Measurements from ENCODE around the gene BCAN. TPM values are rescaled to one million over a fixed set of nuclear protein-coding genes. Genes with fewer than 3 reads are reported as not detected.
"Not testable (repeated sequence)": the region's sequence is repeated elsewhere in the genome, so short reads cannot be mapped to it uniquely, and the experiment has no call there.

Gene BCAN
- total and polyA plus RNA-seq, 4 donors = 181 to 1,252 (median 607) TPM

GRCh38 chr1:156610072-156610471 lies 31.8 kb upstream of the BCAN start:
- 93% methylated on average over 5 of the region's 9 CpGs for WGBS (ENCODE audit: insufficient coverage)
- not testable (repeated sequence) for H3K4me1 ChIP-seq (ENCODE audit: control insufficient read depth, insufficient read depth, low read length); H3K9me3 ChIP-seq (ENCODE audit: control insufficient read depth, insufficient read depth, low read length); H3K36me3 ChIP-seq (ENCODE audit: control insufficient read depth, insufficient read depth, low read length); H3K27me3 ChIP-seq (ENCODE audit: control insufficient read depth, insufficient read depth, low read length); DNase-seq (ENCODE audit: low read depth in 4 of 6, low spot score in 6 of 6); H3K4me3 ChIP-seq (ENCODE audit: low read depth, low read length); H3K27ac ChIP-seq (ENCODE audit: low read depth, low read length)

- 49% methylated on average over 2 of the region's 3 CpGs for WGBS (ENCODE audit: insufficient coverage)
- DNase-seq (ENCODE audit: low read depth in 4 of 6, low spot score in 6 of 6) = no peak
- Histone ChIP-seq H3K4me1 (ENCODE audit: control insufficient read depth, insufficient read depth, low read length) (peaks cover 23% of the 10 kb centered on the region), H3K9me3 (ENCODE audit: control insufficient read depth, insufficient read depth, low read length) (no peaks in the 10 kb centered on the region), H3K27ac (ENCODE audit: low read depth, low read length) (no peak overlapping the region), H3K27me3 (ENCODE audit: control insufficient read depth, insufficient read depth, low read length) (no peaks in the 10 kb centered on the region), H3K36me3 (ENCODE audit: control insufficient read depth, insufficient read depth, low read length) (no peaks in the 10 kb centered on the region), H3K4me3 (ENCODE audit: low read depth, low read length) (no peak overlapping the region)
These were observed 29.3 kb upstream of the BCAN start for GRCh38 chr1:156612666-156613065.

GRCh38 chr1:156615946-156616345 lies 26.0 kb upstream of the BCAN start:
- Histone ChIP-seq H3K36me3 (ENCODE audit: control insufficient read depth, insufficient read depth, low read length) (no peaks in the 10 kb centered on the region), H3K27me3 (ENCODE audit: control insufficient read depth, insufficient read depth, low read length) (peaks cover 5% of the 10 kb centered on the region), H3K4me1 (ENCODE audit: control insufficient read depth, insufficient read depth, low read length) (peaks cover 25% of the 10 kb centered on the region), H3K4me3 (ENCODE audit: low read depth, low read length) (no peak overlapping the region), H3K9me3 (ENCODE audit: control insufficient read depth, insufficient read depth, low read length) (no peaks in the 10 kb centered on the region), H3K27ac (ENCODE audit: low read depth, low read length) (peak overlapping the region; percentile 76)
- no peak for DNase-seq (ENCODE audit: low read depth in 4 of 6, low spot score in 6 of 6)
- no CpG with 5 or more reads among the region's 4 CpGs for WGBS (ENCODE audit: insufficient coverage)

- WGBS (ENCODE audit: insufficient coverage) = 9% methylated on average over 4 of the region's 5 CpGs
- Histone ChIP-seq H3K9me3 (ENCODE audit: control insufficient read depth, insufficient read depth, low read length) (no peaks in the 10 kb centered on the region), H3K27ac (ENCODE audit: low read depth, low read length) (peak overlapping the region; percentile 76), H3K4me1 (ENCODE audit: control insufficient read depth, insufficient read depth, low read length) (peaks cover 25% of the 10 kb centered on the region), H3K27me3 (ENCODE audit: control insufficient read depth, insufficient read depth, low read length) (peaks cover 5% of the 10 kb centered on the region), H3K36me3 (ENCODE audit: control insufficient read depth, insufficient read depth, low read length) (no peaks in the 10 kb centered on the region), H3K4me3 (ENCODE audit: low read depth, low read length) (no peak overlapping the region)
- DNase-seq (ENCODE audit: low read depth in 4 of 6, low spot score in 6 of 6) = peak in 3 of 6 donors; percentile 61 to 88 (median 88)
These were observed 25.5 kb upstream of the BCAN start for GRCh38 chr1:156616463-156616862.

GRCh38 chr1:156618853-156619581 lies 22.9 kb upstream of the BCAN start, which contains the start of gene HAPLN2:
Gene HAPLN2 (plus strand): TSS chr1:156619415. CDS start chr1:156623491, 4,076 bp downstream.
- Histone ChIP-seq H3K27ac (ENCODE audit: low read depth, low read length) (no peak within 1 kb of the TSS), H3K4me3 (ENCODE audit: low read depth, low read length) (no peak within 1 kb of the TSS), H3K27me3 (ENCODE audit: control insufficient read depth, insufficient read depth, low read length) (peaks cover 16% of the 10 kb centered on the region), H3K36me3 (ENCODE audit: control insufficient read depth, insufficient read depth, low read length) (no peaks in the 10 kb centered on the region), H3K9me3 (ENCODE audit: control insufficient read depth, insufficient read depth, low read length) (no peaks in the 10 kb centered on the region), H3K4me1 (ENCODE audit: control insufficient read depth, insufficient read depth, low read length) (peaks cover 33% of the 10 kb centered on the region)
- 8% methylated on average over 4 of the region's 7 CpGs for WGBS (ENCODE audit: insufficient coverage)
- DNase-seq (ENCODE audit: low read depth in 4 of 6, low spot score in 6 of 6) = peak in 1 of 6 donors; percentile 60

GRCh38 chr1:156619582-156619955 lies 22.3 kb upstream of the BCAN start:
- H3K27me3 ChIP-seq (ENCODE audit: control insufficient read depth, insufficient read depth, low read length) = peaks cover 21% of the 10 kb centered on the region
- no peak overlapping the region for H3K4me3 ChIP-seq (ENCODE audit: low read depth, low read length)
- no peak for DNase-seq (ENCODE audit: low read depth in 4 of 6, low spot score in 6 of 6)
- no peaks in the 10 kb centered on the region for H3K36me3 ChIP-seq (ENCODE audit: control insufficient read depth, insufficient read depth, low read length)
- no peak overlapping the region for H3K27ac ChIP-seq (ENCODE audit: low read depth, low read length)
- WGBS (ENCODE audit: insufficient coverage) = 40% methylated on average over 3 of the region's 6 CpGs
- peaks cover 39% of the 10 kb centered on the region for H3K4me1 ChIP-seq (ENCODE audit: control insufficient read depth, insufficient read depth, low read length)
- H3K9me3 ChIP-seq (ENCODE audit: control insufficient read depth, insufficient read depth, low read length) = no peaks in the 10 kb centered on the region

GRCh38 chr1:156622581-156623297 lies 19.2 kb upstream of the BCAN start:
- peaks cover 40% of the 10 kb centered on the region for H3K27me3 ChIP-seq (ENCODE audit: control insufficient read depth, insufficient read depth, low read length)
- no peaks in the 10 kb centered on the region for H3K9me3 ChIP-seq (ENCODE audit: control insufficient read depth, insufficient read depth, low read length)
- no peak overlapping the region for H3K4me3 ChIP-seq (ENCODE audit: low read depth, low read length)
- H3K27ac ChIP-seq (ENCODE audit: low read depth, low read length) = no peak overlapping the region
- H3K36me3 ChIP-seq (ENCODE audit: control insufficient read depth, insufficient read depth, low read length) = no peaks in the 10 kb centered on the region
- DNase-seq (ENCODE audit: low read depth in 4 of 6, low spot score in 6 of 6) = no peak
- WGBS (ENCODE audit: insufficient coverage) = 79% methylated on average over 2 of the region's 6 CpGs
- H3K4me1 ChIP-seq (ENCODE audit: control insufficient read depth, insufficient read depth, low read length) = peaks cover 34% of the 10 kb centered on the region

- 5% methylated on average over 71 of the region's 87 CpGs for WGBS (ENCODE audit: insufficient coverage)
- peak in 2 of 6 donors; percentile 73 to 77 for DNase-seq (ENCODE audit: low read depth in 4 of 6, low spot score in 6 of 6)
- H3K27ac ChIP-seq (ENCODE audit: low read depth, low read length) = no peak overlapping the region
These were observed 17.7 kb upstream of the BCAN start for GRCh38 chr1:156623946-156624813.

GRCh38 chr1:156624814-156625435 lies 17.0 kb upstream of the BCAN start:
- Histone ChIP-seq H3K4me3 (ENCODE audit: low read depth, low read length) (no peak overlapping the region), H3K27me3 (ENCODE audit: control insufficient read depth, insufficient read depth, low read length) (peaks cover 36% of the 10 kb centered on the region), H3K4me1 (ENCODE audit: control insufficient read depth, insufficient read depth, low read length) (peaks cover 32% of the 10 kb centered on the region), H3K36me3 (ENCODE audit: control insufficient read depth, insufficient read depth, low read length) (no peaks in the 10 kb centered on the region), H3K9me3 (ENCODE audit: control insufficient read depth, insufficient read depth, low read length) (no peaks in the 10 kb centered on the region), H3K27ac (ENCODE audit: low read depth, low read length) (no peak overlapping the region)
- under 1% methylated on average over 50 of the region's 55 CpGs for WGBS (ENCODE audit: insufficient coverage)
- DNase-seq (ENCODE audit: low read depth in 4 of 6, low spot score in 6 of 6) = no peak

More at GRCh38 chr1:156623946-156624813, 17.7 kb upstream of the BCAN start:
- H3K9me3 ChIP-seq (ENCODE audit: control insufficient read depth, insufficient read depth, low read length) = no peaks in the 10 kb centered on the region
- H3K4me3 ChIP-seq (ENCODE audit: low read depth, low read length) = peak overlapping the region; percentile 26
- H3K4me1 ChIP-seq (ENCODE audit: control insufficient read depth, insufficient read depth, low read length) = peaks cover 35% of the 10 kb centered on the region
- no peaks in the 10 kb centered on the region for H3K36me3 ChIP-seq (ENCODE audit: control insufficient read depth, insufficient read depth, low read length)
- peaks cover 40% of the 10 kb centered on the region for H3K27me3 ChIP-seq (ENCODE audit: control insufficient read depth, insufficient read depth, low read length)
